ENCODE results near the gene COL5A3. TPM values are rescaled to one million over a fixed set of nuclear protein-coding genes. Genes with fewer than 3 reads are reported as not detected.
"Not testable (repeated sequence)": the region's sequence is repeated elsewhere in the genome, so short reads cannot be mapped to it uniquely, and the experiment has no call there.

Gene COL5A3
- total and polyA plus RNA-seq, 2 experiments from 2014 or later, result 1.9 to 2.1 TPM

- TF ChIP-seq, protein P1, sequence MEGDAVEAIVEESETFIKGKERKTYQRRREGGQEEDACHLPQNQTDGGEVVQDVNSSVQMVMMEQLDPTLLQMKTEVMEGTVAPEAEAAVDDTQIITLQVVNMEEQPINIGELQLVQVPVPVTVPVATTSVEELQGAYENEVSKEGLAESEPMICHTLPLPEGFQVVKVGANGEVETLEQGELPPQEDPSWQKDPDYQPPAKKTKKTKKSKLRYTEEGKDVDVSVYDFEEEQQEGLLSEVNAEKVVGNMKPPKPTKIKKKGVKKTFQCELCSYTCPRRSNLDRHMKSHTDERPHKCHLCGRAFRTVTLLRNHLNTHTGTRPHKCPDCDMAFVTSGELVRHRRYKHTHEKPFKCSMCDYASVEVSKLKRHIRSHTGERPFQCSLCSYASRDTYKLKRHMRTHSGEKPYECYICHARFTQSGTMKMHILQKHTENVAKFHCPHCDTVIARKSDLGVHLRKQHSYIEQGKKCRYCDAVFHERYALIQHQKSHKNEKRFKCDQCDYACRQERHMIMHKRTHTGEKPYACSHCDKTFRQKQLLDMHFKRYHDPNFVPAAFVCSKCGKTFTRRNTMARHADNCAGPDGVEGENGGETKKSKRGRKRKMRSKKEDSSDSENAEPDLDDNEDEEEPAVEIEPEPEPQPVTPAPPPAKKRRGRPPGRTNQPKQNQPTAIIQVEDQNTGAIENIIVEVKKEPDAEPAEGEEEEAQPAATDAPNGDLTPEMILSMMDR (IDR thresholded peaks at IDR 0.05; ENCODE audit: poor library complexity), result no peak
- TF ChIP-seq EZH2 (IDR thresholded peaks at IDR 0.05; ENCODE audit: borderline replicate concordance) (no peak), EZH2phosphoT487 (IDR thresholded peaks at IDR 0.05; ENCODE audit: low read depth, severe bottlenecking, unreplicated experiment) (no peak)
- Histone ChIP-seq H3K4me2 (no peak overlapping the region), H3K27ac (no peak overlapping the region), H3K27me3 (no peaks in the 10 kb centered on the region), H4K20me1 (ENCODE audit: insufficient read depth, poor library complexity, severe bottlenecking) (no peaks in the 10 kb centered on the region), H3K4me3 (no peak overlapping the region), H3K9me3 (ENCODE audit: low read depth) (no peaks in the 10 kb centered on the region), H3K36me3 (replicated peaks; ENCODE audit: insufficient read depth, low read depth) (no peaks in the 10 kb centered on the region), H3K4me1 (ENCODE audit: insufficient read depth) (no peaks in the 10 kb centered on the region), H3K9me2 (replicated peaks; ENCODE audit: insufficient read depth) (no peaks in the 10 kb centered on the region), H2AFZ (no peak overlapping the region), H3K79me2 (no peaks in the 10 kb centered on the region)
- no peak for DNase-seq (ENCODE audit: low spot score)
- WGBS (ENCODE audit: low lambda C conversion rate, missing lambda C conversion rate), result 56% methylated on average over 5 of the region's 5 CpGs
Observed at GRCh38 chr19:9952276-9952675, 58.0 kb downstream of the COL5A3 start.

DNA sequence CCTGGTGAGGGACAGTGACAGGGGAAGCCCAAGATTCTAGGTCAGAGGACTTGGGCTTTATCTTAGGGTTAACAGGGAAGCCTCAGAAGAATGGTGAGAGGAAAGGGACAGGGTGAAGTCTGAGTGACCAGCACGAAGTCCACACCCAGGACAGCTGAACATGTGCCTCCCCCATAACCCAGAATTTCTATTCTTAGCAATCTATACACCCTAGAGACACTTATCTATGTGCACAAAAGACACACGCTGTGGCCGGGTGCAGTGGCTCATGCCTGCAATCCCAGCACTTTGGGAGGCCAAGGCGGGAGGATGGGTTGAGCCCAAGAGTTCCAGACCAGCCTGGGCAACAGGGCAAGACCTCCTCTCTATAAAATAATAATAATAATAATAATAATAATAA, 62.9 kb downstream of the COL5A3 start:
- TF ChIP-seq, protein P1 (IDR thresholded peaks at IDR 0.05; ENCODE audit: poor library complexity), result no peak
- TF ChIP-seq EZH2phosphoT487 (IDR thresholded peaks at IDR 0.05; ENCODE audit: low read depth, severe bottlenecking, unreplicated experiment), result no peak
- TF ChIP-seq EZH2 (IDR thresholded peaks at IDR 0.05; ENCODE audit: borderline replicate concordance), result no peak
- Histone ChIP-seq H3K4me3 (no peak overlapping the region), H3K27ac (no peak overlapping the region), H3K9me2 (replicated peaks; ENCODE audit: insufficient read depth) (no peaks in the 10 kb centered on the region), H3K4me1 (ENCODE audit: insufficient read depth) (peaks cover 13% of the 10 kb centered on the region), H3K79me2 (no peaks in the 10 kb centered on the region), H3K27me3 (no peaks in the 10 kb centered on the region), H3K36me3 (replicated peaks; ENCODE audit: insufficient read depth, low read depth) (no peaks in the 10 kb centered on the region), H3K9me3 (ENCODE audit: low read depth) (no peaks in the 10 kb centered on the region), H2AFZ (no peak overlapping the region), H3K4me2 (no peak overlapping the region), H4K20me1 (ENCODE audit: insufficient read depth, poor library complexity, severe bottlenecking) (no peaks in the 10 kb centered on the region)
- WGBS (ENCODE audit: low lambda C conversion rate, missing lambda C conversion rate), result 81% methylated on average over 4 of the region's 4 CpGs
- no peak for DNase-seq (ENCODE audit: low spot score)

- DNase-seq (ENCODE audit: low spot score); H3K4me2 ChIP-seq: not testable (repeated sequence)
- 88% methylated on average over 7 of the region's 7 CpGs for WGBS (ENCODE audit: low lambda C conversion rate, missing lambda C conversion rate)
Observed at GRCh38 chr19:9946528-9947125, 63.7 kb downstream of the COL5A3 start.

GRCh38 chr19:9945319-9945966, 64.9 kb downstream of the COL5A3 start:
- peak overlapping the region; percentile 69 for H3K4me2 ChIP-seq
- no peaks in the 10 kb centered on the region for H3K9me3 ChIP-seq (ENCODE audit: low read depth)
- peak overlapping the region; percentile 91 for H3K27ac ChIP-seq
- H3K4me3 ChIP-seq, result no peak overlapping the region
- no peak overlapping the region for H2AFZ ChIP-seq
- H3K36me3 ChIP-seq (replicated peaks; ENCODE audit: insufficient read depth, low read depth), result no peaks in the 10 kb centered on the region
- peaks cover 13% of the 10 kb centered on the region for H3K4me1 ChIP-seq (ENCODE audit: insufficient read depth)
- DNase-seq (ENCODE audit: low spot score), result peak; percentile 87
- no peaks in the 10 kb centered on the region for H3K79me2 ChIP-seq
- H4K20me1 ChIP-seq (ENCODE audit: insufficient read depth, poor library complexity, severe bottlenecking), result no peaks in the 10 kb centered on the region
- 30% methylated on average over 15 of the region's 18 CpGs for WGBS (ENCODE audit: low lambda C conversion rate, missing lambda C conversion rate)
- TF ChIP-seq EZH2phosphoT487 (IDR thresholded peaks at IDR 0.05; ENCODE audit: low read depth, severe bottlenecking, unreplicated experiment), result no peak
- TF ChIP-seq, protein P1 (IDR thresholded peaks at IDR 0.05; ENCODE audit: poor library complexity), result peak; percentile 8
- H3K27me3 ChIP-seq, result no peaks in the 10 kb centered on the region
- H3K9me2 ChIP-seq (replicated peaks; ENCODE audit: insufficient read depth), result no peaks in the 10 kb centered on the region

More at GRCh38 chr19:9946528-9947125, 63.7 kb downstream of the COL5A3 start:
- not testable (repeated sequence) for H3K79me2 ChIP-seq; H3K9me3 ChIP-seq (ENCODE audit: low read depth); H3K9me2 ChIP-seq (replicated peaks; ENCODE audit: insufficient read depth); H3K36me3 ChIP-seq (replicated peaks; ENCODE audit: insufficient read depth, low read depth); H4K20me1 ChIP-seq (ENCODE audit: insufficient read depth, poor library complexity, severe bottlenecking); H3K4me3 ChIP-seq; H2AFZ ChIP-seq; H3K27me3 ChIP-seq
- Histone ChIP-seq H3K4me1 (ENCODE audit: insufficient read depth) (peaks cover 13% of the 10 kb centered on the region), H3K27ac (peak overlapping the region; percentile 91)

All from hepatocyte (in vitro differentiated cells).